Duodenal mucosa (tissue), 2 donors: Measurements from ENCODE around the gene PLEKHA7.

Experiments used
- H3K27ac ChIP-seq: one replicate; pipeline ENCODE4 v1.7.0; 2013; ENCODE audit warnings: low read depth, low read length
- H3K27me3 ChIP-seq, 2 donors: one replicate each; pipeline ENCODE4 v1.7.0; 2013; ENCODE audit warnings: low read length in 2 of 2, control low read depth in 1 of 2; ENCODE audit not compliant: insufficient read depth in 2 of 2, control insufficient read depth in 1 of 2
- H3K36me3 ChIP-seq, 2 donors: one replicate each; pipeline ENCODE4 v1.7.0; 2013; ENCODE audit warnings: low read length in 2 of 2, control low read depth in 1 of 2; ENCODE audit not compliant: insufficient read depth in 2 of 2, control insufficient read depth in 1 of 2
- H3K4me1 ChIP-seq, 2 donors: one replicate each; pipeline ENCODE4 v1.7.0; 2013; ENCODE audit warnings: low read length in 2 of 2, control low read depth in 1 of 2; ENCODE audit not compliant: insufficient read depth in 2 of 2, control insufficient read depth in 1 of 2
- H3K4me3 ChIP-seq, 2 donors: one replicate each; pipeline ENCODE4 v1.7.0; 2013; ENCODE audit warnings: low read length in 2 of 2, low read depth in 1 of 2
- H3K9ac ChIP-seq, 2 donors: one replicate each; pipeline ENCODE4 v1.7.0; 2013; ENCODE audit warnings: low read length in 2 of 2, low read depth in 1 of 2
- H3K9me3 ChIP-seq, 2 donors: one replicate each; pipeline ENCODE4 v1.7.0; 2013; ENCODE audit warnings: low read length in 2 of 2, control low read depth in 1 of 2; ENCODE audit not compliant: control insufficient read depth in 1 of 2

The PLEKHA7 gene

DNA sequence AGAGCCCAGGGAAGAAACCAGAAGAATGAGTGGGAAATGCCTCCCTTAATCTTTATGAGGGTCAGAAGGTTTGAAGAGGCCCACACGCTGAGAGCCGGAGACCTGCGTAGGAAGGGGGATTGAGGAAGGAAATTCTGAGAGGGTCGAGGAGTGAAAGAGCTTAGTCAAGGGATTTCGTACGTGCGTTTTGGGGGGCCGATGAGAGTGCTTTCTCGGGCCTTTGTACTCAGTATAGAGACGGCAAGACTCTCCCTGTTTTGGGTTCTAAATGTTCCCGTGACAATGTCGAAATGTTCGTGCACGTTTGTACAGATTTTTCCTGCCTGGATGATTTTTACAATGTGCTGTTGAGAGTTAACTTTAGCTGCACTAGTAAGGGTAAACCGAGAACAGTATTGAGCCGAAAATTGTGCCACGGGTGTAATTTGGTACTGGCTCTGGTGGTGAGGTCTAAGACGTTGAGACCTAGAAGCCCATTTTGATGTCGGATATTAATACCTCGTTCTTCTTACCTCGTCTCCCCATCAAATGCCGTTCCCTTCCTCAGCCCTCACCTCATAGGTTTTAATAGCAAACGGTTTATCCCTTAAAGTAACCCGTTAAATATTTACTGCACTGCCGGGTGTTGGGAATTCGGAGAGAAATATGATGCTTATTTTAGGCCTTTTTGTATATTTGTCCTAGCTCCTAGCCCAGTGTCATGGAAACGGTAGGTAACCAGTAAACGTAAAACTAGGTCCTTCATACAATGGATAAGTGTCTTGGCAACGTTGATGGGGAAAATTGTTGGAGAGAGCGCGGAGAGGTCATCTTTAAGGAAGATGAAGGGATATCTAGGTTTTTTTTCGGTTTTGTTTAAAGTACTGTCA lies 275.0 kb downstream of the PLEKHA7 start:
- Histone ChIP-seq H3K36me3 (peaks cover 0 to 8% of the 10 kb centered on the region in 2 donors), H3K4me3 (peak overlapping the region; percentile 98 to 100), H3K9me3 (no peaks in the 10 kb centered on the region), H3K4me1 (peaks cover 19 to 25% of the 10 kb centered on the region in 2 donors), H3K9ac (peak overlapping the region; percentile 99 to 100), H3K27ac (peak overlapping the region; percentile 93), H3K27me3 (no peaks in the 10 kb centered on the region)

DNA sequence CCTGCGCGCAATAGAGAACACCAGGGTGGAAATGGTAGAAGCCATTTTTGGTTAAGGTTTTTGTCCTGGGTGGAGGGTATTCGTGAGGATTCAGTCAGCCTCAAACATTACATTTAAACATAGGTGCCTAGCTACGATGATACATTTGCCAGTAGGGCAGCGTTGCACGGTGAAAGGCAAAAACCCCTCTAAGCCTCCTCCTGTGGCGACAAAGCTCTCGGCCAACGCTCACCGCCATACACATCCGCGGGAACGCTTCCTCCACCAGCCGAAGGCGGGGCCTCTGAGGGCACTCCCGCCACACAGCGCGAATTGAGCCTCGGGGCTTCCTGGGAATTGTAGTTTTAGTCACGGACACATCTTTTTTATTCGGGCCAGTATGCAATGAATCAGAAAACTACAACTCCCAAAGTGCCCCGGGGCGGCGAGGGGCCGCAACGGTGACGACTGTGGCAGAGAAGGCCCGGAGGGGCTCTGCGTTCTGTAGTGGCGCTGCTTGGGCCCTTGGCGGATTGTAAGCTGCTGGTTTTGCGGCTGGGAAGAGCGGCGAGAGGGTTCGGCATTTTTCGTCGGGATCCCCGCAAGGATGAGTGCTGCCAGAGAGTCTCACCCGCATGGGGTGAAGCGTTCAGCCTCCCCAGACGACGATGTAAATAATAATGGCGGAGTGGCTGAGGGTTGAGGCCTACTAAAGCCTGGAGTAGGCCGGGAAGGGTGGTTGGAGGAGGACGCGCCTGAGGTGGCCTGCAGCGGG lies 275.8 kb downstream of the PLEKHA7 start, which contains the start of gene C11orf58:
Gene C11orf58 (plus strand): TSS at position 455 of the 754 bp plus-strand sequence. CDS start 132 bp downstream, at position 587.
- Histone ChIP-seq H3K9ac (peak within 1 kb of the TSS; percentile 99 to 100), H3K9me3 (no peaks in the 10 kb centered on the region), H3K36me3 (peaks cover 0 to 5% of the 10 kb centered on the region in 2 donors), H3K27ac (peak within 1 kb of the TSS; percentile 93), H3K4me3 (peak within 1 kb of the TSS; percentile 98 to 100), H3K4me1 (peaks cover 19 to 22% of the 10 kb centered on the region in 2 donors), H3K27me3 (no peaks in the 10 kb centered on the region)

DNA sequence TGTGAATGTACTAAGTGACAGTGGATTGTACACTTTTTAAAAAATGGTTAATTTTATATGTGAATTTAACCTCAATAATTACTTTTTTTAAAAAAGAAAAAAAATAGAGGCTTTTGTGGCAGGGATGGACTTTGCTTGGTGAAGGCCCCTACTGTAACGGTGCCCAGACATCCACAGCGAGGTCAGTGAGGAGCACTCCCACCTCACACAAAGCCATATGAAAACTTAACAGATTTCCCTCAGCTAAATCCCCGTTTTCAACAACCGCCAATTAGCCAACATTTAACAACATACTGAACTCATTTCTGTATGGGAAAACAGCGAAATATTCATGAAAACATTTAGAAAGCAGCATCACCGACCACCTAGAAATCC lies 276.4 kb downstream of the PLEKHA7 start:
- H3K36me3 ChIP-seq, result peaks cover 0 to 5% of the 10 kb centered on the region in 2 donors

More for the DNA sequence above, 276.4 kb downstream of the PLEKHA7 start:
- H3K9ac ChIP-seq, result peak overlapping the region; percentile 99 to 100
- no peaks in the 10 kb centered on the region for H3K27me3 ChIP-seq
- H3K4me1 ChIP-seq, result peaks cover 19 to 22% of the 10 kb centered on the region in 2 donors
- H3K9me3 ChIP-seq, result no peaks in the 10 kb centered on the region
- H3K4me3 ChIP-seq, result peak overlapping the region; percentile 98 to 100
- H3K27ac ChIP-seq, result peak overlapping the region; percentile 73
